Cardiac muscle cell (in vitro differentiated cells and primary cell): ENCODE results near the gene ANP32E. TPM values are rescaled to one million over a fixed set of nuclear protein-coding genes. Genes with fewer than 3 reads are reported as not detected.
A peak's percentile ranks its signal among the peaks of the same experiment; 100 is the strongest.

Source experiments
- DNase-seq, 2 donors: peaks; one replicate each; pipeline versions ENCODE4 v3.0.0 to v3.0.0-alpha.2; 2010 to 2017; ENCODE audit warnings: low read depth in 1 of 2, low spot score in 1 of 2
- H3K27ac ChIP-seq: fragments of 200-600 bp; sonication (generic); 2 replicates; pipeline ENCODE4 v1.5.1; 2016
- H3K27me3 ChIP-seq: fragments of 200-600 bp; sonication (generic); 2 replicates; pipeline ENCODE4 v1.6.0; 2016; ENCODE audit warnings: control low read depth
- H3K36me3 ChIP-seq: fragments of 200-600 bp; sonication (generic); 2 replicates; pipeline ENCODE4 v1.5.1; 2016; ENCODE audit warnings: control low read depth
- H3K4me1 ChIP-seq: fragments of 200-600 bp; sonication (generic); 2 replicates; pipeline ENCODE4 v1.8.1; 2017; ENCODE audit warnings: low read depth, mild to moderate bottlenecking, mixed run types
- H3K4me3 ChIP-seq: fragments of 200-600 bp; sonication (generic); 2 replicates; pipeline ENCODE4 v1.5.1; 2016; ENCODE audit warnings: mild to moderate bottlenecking
- H3K9me3 ChIP-seq: fragments of 200-600 bp; sonication (generic); 2 replicates; pipeline ENCODE4 v1.5.1; 2017; ENCODE audit warnings: low read depth, mild to moderate bottlenecking, control low read depth
- polyA plus RNA-seq: library from polyadenylated mRNA; unstranded; fragments of >200 nt; fragmentation: Nextera tagmentation; extraction: Ambion mirVana; gene quantifications from 2 replicates; pipeline ENCODE4 v1.2.1, GENCODE V29; 2016
- total RNA-seq: library from RNA; depleted of rRNA; stranded (reverse); fragments of >200 nt; gene quantifications from 2 replicates; pipeline ENCODE4 v1.2.3, GENCODE V29; 2016
- TF ChIP-seq, protein P1 (sequence below): IDR thresholded peaks from 2 replicates; pipeline ENCODE4 v1.5.1; 2012; ENCODE audit warnings: low read depth, mild to moderate bottlenecking, low read length

The ANP32E gene
- total and polyA plus RNA-seq, 2 experiments from 2014 or later: 36.8 to 38.5 TPM

GRCh38 chr1:150176593-150176992 lies 59.3 kb downstream of the ANP32E start:
- H3K9me3 ChIP-seq: no peaks in the 10 kb centered on the region
- H3K27ac ChIP-seq: no peak overlapping the region
- no peaks in the 10 kb centered on the region for H3K36me3 ChIP-seq
- no peaks in the 10 kb centered on the region for H3K4me1 ChIP-seq
- H3K4me3 ChIP-seq: no peak overlapping the region
- no peaks in the 10 kb centered on the region for H3K27me3 ChIP-seq
- TF ChIP-seq, protein P1, sequence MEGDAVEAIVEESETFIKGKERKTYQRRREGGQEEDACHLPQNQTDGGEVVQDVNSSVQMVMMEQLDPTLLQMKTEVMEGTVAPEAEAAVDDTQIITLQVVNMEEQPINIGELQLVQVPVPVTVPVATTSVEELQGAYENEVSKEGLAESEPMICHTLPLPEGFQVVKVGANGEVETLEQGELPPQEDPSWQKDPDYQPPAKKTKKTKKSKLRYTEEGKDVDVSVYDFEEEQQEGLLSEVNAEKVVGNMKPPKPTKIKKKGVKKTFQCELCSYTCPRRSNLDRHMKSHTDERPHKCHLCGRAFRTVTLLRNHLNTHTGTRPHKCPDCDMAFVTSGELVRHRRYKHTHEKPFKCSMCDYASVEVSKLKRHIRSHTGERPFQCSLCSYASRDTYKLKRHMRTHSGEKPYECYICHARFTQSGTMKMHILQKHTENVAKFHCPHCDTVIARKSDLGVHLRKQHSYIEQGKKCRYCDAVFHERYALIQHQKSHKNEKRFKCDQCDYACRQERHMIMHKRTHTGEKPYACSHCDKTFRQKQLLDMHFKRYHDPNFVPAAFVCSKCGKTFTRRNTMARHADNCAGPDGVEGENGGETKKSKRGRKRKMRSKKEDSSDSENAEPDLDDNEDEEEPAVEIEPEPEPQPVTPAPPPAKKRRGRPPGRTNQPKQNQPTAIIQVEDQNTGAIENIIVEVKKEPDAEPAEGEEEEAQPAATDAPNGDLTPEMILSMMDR: no peak
- no peak for DNase-seq

GRCh38 chr1:150173141-150173585 lies 62.7 kb downstream of the ANP32E start:
- DNase-seq: no peak
- no peak overlapping the region for H3K27ac ChIP-seq
- no peaks in the 10 kb centered on the region for H3K36me3 ChIP-seq
- no peaks in the 10 kb centered on the region for H3K27me3 ChIP-seq
- no peaks in the 10 kb centered on the region for H3K4me1 ChIP-seq
- TF ChIP-seq, protein P1: no peak
- no peaks in the 10 kb centered on the region for H3K9me3 ChIP-seq
- no peak overlapping the region for H3K4me3 ChIP-seq

DNA sequence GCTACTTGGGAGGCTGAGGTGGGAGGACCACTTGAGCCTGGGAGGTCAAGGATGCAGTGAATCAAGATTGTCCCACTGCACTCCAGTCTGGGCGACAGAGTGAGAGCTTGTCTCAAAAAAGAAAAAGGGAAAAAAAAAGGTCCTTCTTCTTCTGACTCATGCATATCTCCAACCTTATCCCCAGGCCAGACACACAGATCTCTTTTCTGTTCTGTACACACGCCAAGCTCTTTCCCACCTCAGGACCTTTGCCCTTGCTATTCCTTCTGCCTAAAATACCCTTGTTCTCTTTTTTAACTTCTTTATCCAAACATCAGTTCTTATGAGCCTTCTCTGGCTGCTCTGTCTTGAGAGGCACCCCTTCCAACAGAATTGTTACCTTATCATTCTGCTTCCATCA lies 64.1 kb downstream of the ANP32E start:
- TF ChIP-seq, protein P1: no peak
- no peak overlapping the region for H3K4me3 ChIP-seq
- no peak overlapping the region for H3K27ac ChIP-seq
- H3K27me3 ChIP-seq: no peaks in the 10 kb centered on the region
- no peaks in the 10 kb centered on the region for H3K36me3 ChIP-seq
- DNase-seq: no peak
- H3K4me1 ChIP-seq: no peaks in the 10 kb centered on the region
- no peaks in the 10 kb centered on the region for H3K9me3 ChIP-seq

- peak; percentile 75 to 77 for DNase-seq
- Histone ChIP-seq H3K36me3 (no peaks in the 10 kb centered on the region), H3K4me3 (no peak overlapping the region), H3K9me3 (no peaks in the 10 kb centered on the region), H3K27ac (no peak overlapping the region), H3K27me3 (no peaks in the 10 kb centered on the region), H3K4me1 (peaks cover 10% of the 10 kb centered on the region)
- TF ChIP-seq, protein P1: peak; percentile 88
Observed at GRCh38 chr1:150168960-150169601, 66.8 kb downstream of the ANP32E start.

Other genes starting within 250 kb of the ANP32E start
- 9.7 and 16.4 TPM in 2 replicates for gene OTUD7B, start 225.4 kb downstream of the ANP32E start, total RNA-seq
- 3.1 and 5.1 TPM in 2 replicates for gene OTUD7B, start 225.4 kb downstream of the ANP32E start, polyA plus RNA-seq
- gene VPS45, start 168.3 kb downstream of the ANP32E start, total RNA-seq: 46.6 and 53.4 TPM in 2 replicates
- gene VPS45, start 168.3 kb downstream of the ANP32E start, polyA plus RNA-seq: 70.4 and 71.2 TPM in 2 replicates
- 94.1 and 102 TPM in 2 replicates for gene PLEKHO1, start 86.2 kb downstream of the ANP32E start, total RNA-seq
- gene PLEKHO1, start 86.2 kb downstream of the ANP32E start, polyA plus RNA-seq: 143 and 149 TPM in 2 replicates
- gene CA14, start 21.7 kb upstream of the ANP32E start, total RNA-seq: 34.8 and 46.1 TPM in 2 replicates
- gene CA14, start 21.7 kb upstream of the ANP32E start, polyA plus RNA-seq: 68.2 and 133 TPM in 2 replicates
- gene APH1A, start 32.9 kb upstream of the ANP32E start, total RNA-seq: 74.1 and 78.6 TPM in 2 replicates
- 29.5 and 35.5 TPM in 2 replicates for gene APH1A, start 32.9 kb upstream of the ANP32E start, polyA plus RNA-seq
- 9.2 and 11.1 TPM in 2 replicates for gene C1orf54, start 36.7 kb upstream of the ANP32E start, total RNA-seq
- 35.6 and 37.2 TPM in 2 replicates for gene C1orf54, start 36.7 kb upstream of the ANP32E start, polyA plus RNA-seq
- gene CIART, start 46.4 kb upstream of the ANP32E start, total RNA-seq: 15.4 and 17.7 TPM in 2 replicates
- 19.0 and 20.6 TPM in 2 replicates for gene CIART, start 46.4 kb upstream of the ANP32E start, polyA plus RNA-seq
- 85.8 and 89.9 TPM in 2 replicates for gene MRPS21, start 57.7 kb upstream of the ANP32E start, total RNA-seq
- gene MRPS21, start 57.7 kb upstream of the ANP32E start, polyA plus RNA-seq: 126 and 133 TPM in 2 replicates
- gene PRPF3, start 85.4 kb upstream of the ANP32E start, total RNA-seq: 28.9 and 40.8 TPM in 2 replicates
- gene PRPF3, start 85.4 kb upstream of the ANP32E start, polyA plus RNA-seq: 27.0 and 37.7 TPM in 2 replicates
- gene RPRD2, start 128.0 kb upstream of the ANP32E start, total RNA-seq: 17.3 and 24.1 TPM in 2 replicates
- 34.8 and 36.1 TPM in 2 replicates for gene RPRD2, start 128.0 kb upstream of the ANP32E start, polyA plus RNA-seq